Measurements from ENCODE around the gene USP21. TPM values are rescaled to one million over a fixed set of nuclear protein-coding genes. Genes with fewer than 3 reads are reported as not detected.

Gene USP21
- total RNA-seq, 1 donor from 2014 or later, result 31.9 TPM

DNA sequence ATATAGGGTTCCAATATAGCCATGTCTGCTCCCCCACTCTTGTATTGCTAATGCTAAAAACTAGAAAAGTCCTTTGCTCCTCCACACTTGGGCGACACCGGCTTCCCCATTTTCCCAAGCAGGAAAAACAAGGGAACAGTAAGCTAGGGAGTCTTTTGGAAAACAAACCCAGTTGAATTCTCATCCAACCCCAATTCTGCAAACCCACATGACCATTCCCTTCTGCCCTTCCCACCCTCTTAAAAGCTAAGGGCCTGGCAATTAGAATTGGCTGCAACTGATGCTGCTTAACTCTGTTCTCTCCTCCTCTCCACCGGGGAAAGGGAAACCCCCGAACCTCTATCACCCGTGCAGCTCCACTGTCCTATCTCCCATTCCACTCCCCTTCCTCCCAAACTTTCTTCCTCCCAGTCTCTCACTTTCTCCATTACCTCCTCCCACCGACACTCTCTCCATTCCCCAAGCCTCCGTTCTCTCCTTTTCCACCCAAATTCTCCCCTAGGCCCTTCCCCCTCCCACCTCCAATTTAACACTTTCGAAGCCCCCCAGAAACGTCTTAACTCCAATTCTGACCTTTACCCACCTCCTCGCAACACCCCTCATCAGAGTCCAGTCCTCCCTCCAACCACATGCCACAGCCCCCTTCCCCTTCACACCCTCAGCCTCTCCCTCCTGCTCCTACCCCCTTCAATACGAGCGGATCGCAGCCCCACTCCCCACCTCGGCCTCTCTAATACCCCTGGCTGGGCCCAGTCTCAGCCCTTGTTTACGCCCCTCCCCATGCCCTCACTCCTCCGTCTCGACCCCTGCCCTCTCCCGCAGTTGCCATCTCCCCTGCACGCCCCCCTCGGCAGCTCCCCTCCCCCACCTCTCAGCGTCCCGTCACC is 27.5 kb upstream of the USP21 start:
- peaks cover 16 to 25% of the 10 kb centered on the region in 2 donors for H3K36me3 ChIP-seq
- no peaks in the 10 kb centered on the region for H3K9me3 ChIP-seq
- peak overlapping the region; percentile 96 to 98 for H3K27ac ChIP-seq
- DNase-seq (ENCODE audit: low spot score in 2 of 2), result no peak
- H3K4me1 ChIP-seq, result peaks cover 5 to 27% of the 10 kb centered on the region in 2 donors
- H3K4me3 ChIP-seq, result peak overlapping the region; percentile 71 to 89
- H3K27me3 ChIP-seq, result no peaks in the 10 kb centered on the region
- TF ChIP-seq, protein P1, sequence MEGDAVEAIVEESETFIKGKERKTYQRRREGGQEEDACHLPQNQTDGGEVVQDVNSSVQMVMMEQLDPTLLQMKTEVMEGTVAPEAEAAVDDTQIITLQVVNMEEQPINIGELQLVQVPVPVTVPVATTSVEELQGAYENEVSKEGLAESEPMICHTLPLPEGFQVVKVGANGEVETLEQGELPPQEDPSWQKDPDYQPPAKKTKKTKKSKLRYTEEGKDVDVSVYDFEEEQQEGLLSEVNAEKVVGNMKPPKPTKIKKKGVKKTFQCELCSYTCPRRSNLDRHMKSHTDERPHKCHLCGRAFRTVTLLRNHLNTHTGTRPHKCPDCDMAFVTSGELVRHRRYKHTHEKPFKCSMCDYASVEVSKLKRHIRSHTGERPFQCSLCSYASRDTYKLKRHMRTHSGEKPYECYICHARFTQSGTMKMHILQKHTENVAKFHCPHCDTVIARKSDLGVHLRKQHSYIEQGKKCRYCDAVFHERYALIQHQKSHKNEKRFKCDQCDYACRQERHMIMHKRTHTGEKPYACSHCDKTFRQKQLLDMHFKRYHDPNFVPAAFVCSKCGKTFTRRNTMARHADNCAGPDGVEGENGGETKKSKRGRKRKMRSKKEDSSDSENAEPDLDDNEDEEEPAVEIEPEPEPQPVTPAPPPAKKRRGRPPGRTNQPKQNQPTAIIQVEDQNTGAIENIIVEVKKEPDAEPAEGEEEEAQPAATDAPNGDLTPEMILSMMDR (IDR thresholded peaks at IDR 0.05), result no peak
- intact Hi-C loops (cut with DNase I), result loop anchor here (1.0 to 5.0 kb wide), 8 partner anchors 13 to 595 kb away; partner anchors contain the start of genes KLHDC9, NDUFS2, NIT1 and PFDN2

DNA sequence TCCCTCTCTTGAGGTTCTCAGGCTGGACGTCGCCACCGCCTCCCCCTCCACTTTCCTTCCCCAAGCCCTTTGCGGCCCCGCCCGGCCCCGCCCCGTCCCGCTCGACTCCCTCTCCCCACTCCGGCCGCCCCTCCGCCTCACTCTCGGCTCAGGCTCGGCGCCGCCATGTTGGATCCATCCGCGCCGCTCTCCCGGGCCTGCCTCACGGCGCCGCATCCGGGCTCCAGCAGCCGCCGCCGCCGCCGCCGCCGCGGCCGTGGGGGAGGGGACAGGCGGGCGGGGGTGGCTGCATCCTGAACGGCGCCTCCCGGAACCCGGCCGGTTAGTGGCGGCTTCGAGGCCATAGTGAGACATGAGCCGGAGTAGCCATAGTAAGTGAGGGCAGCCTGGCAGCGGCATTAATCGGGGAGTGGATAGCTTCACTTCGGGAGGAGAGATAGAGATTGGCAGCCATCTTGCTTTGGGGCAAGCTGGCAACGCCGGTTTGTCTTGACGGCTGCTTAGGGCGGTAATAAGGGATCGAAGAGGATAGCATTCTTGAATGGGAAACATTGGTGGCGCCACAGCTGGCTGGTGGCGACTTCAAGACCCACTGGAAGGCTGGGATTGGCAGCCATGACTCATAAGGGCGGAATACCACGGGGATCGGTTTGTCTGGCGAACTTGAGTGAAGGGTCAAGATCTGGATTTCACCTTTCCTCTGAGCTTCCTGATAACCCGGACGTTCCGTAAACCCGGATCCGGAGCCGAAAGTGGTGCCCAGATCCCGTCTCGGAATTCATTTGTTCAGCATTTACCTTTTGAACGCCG is 26.7 kb upstream of the USP21 start, which contains the start of gene DEDD:
DEDD (minus strand) TSS at position 258 of the 810 bp plus-strand sequence. CDS start 8,205 bp downstream, outside the sequence.
- DNase-seq (ENCODE audit: low spot score in 2 of 2), result peak; percentile 89 to 98
- Histone ChIP-seq H3K4me3 (peak within 1 kb of the TSS; percentile 71 to 89), H3K27ac (peak within 1 kb of the TSS; percentile 96 to 98), H3K9me3 (no peaks in the 10 kb centered on the region), H3K36me3 (peaks cover 15 to 17% of the 10 kb centered on the region in 2 donors), H3K4me1 (peaks cover 5 to 22% of the 10 kb centered on the region in 2 donors), H3K27me3 (no peaks in the 10 kb centered on the region)
- TF ChIP-seq, protein P1 (IDR thresholded peaks at IDR 0.05), result no peak
- intact Hi-C loops (cut with DNase I), result loop anchor here (1.0 to 5.0 kb wide), 8 partner anchors 14 to 594 kb away; partner anchors contain the start of genes KLHDC9, NDUFS2, NIT1 and PFDN2

DNA sequence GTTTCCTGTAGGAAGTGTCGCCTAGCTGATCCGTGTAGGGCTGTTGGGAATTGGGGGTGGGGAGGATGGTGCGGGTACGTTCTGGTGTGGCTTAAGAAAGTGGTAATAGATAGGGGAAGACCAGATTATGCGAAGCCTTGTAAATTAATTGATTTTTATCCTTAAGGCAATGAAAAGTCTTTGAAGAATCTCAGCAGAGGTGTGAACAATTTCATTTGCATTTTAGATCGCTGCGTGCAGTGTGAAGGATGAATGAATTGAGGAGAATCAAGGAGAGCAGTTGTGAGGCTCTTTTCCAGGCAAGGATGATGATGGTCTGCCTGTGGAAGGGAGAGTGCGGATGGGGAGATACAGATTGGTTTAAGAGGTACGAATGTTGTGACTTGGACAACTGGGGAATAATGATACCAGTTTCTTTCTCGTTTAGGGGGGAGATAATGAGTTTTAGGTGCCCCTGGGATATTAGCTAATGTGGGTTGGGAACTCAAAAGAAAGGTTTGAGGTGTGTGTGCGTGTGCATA is 26.0 kb upstream of the USP21 start:
- TF ChIP-seq, protein P1 (IDR thresholded peaks at IDR 0.05), result no peak
- intact Hi-C loops (cut with DNase I), result loop anchor here (2.0 to 5.0 kb wide), 4 partner anchors 26 to 594 kb away; partner anchors contain the start of genes KLHDC9 and USP21
- H3K27me3 ChIP-seq, result no peaks in the 10 kb centered on the region

DNA sequence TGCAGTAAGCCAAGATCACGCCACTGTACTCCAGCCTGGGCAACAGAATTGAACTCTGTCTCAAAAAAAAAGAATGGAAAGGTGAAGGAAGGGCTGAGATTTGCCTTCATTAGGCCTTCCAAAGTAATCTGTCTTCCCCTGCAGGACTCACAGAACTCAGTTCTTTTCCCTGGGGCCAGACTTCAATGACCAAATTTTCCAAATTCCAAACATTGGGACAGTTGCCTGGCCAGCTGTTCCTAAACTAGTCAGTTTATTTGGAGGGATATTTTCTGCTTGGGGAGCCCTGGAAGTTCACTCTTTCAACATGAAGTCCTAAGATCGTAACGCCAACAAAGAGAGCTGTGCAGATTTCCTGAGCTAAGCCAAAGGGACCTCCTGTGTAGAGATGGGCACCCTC is 21.4 kb upstream of the USP21 start:
- no peak for DNase-seq (ENCODE audit: low spot score in 2 of 2)
- H3K4me3 ChIP-seq, result no peak overlapping the region
- intact Hi-C loops (cut with DNase I), result no loop called here
- no peaks in the 10 kb centered on the region for H3K36me3 ChIP-seq
- peaks cover 0 to 8% of the 10 kb centered on the region in 2 donors for H3K4me1 ChIP-seq
- TF ChIP-seq, protein P1 (IDR thresholded peaks at IDR 0.05), result no peak
- H3K9me3 ChIP-seq, result no peaks in the 10 kb centered on the region
- no peaks in the 10 kb centered on the region for H3K27me3 ChIP-seq
- H3K27ac ChIP-seq, result no peak overlapping the region

More for the DNA sequence above, 26.0 kb upstream of the USP21 start:
- DNase-seq (ENCODE audit: low spot score in 2 of 2), result no peak
- Histone ChIP-seq H3K36me3 (peaks cover 8 to 10% of the 10 kb centered on the region in 2 donors), H3K9me3 (no peaks in the 10 kb centered on the region), H3K4me1 (peaks cover 5 to 19% of the 10 kb centered on the region in 2 donors), H3K27ac (peak overlapping the region; percentile 96 to 98), H3K4me3 (peak overlapping the region; percentile 71 to 89)

DNA sequence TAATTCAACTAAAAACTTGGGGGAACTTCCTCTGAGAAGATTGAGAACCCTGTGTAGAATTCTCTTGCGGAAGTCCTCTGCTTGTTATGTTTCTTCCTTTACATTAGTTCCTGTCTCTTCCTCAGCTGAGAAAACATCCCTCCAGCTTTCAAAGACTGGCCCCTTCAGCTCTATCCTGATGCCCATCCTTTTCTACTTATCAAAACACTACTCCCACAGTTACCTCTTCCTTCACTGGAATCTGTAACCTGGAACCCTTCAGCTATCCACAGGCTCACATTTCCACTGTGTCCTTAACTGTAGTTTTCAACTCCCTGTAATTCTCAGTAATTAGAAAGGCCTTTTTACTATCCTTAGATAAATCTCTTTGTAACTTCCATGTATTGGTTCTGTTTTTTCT is 20.9 kb upstream of the USP21 start:
- Histone ChIP-seq H3K4me3 (no peak overlapping the region), H3K4me1 (peaks cover 0 to 8% of the 10 kb centered on the region in 2 donors), H3K27ac (no peak overlapping the region), H3K36me3 (no peaks in the 10 kb centered on the region), H3K27me3 (no peaks in the 10 kb centered on the region), H3K9me3 (no peaks in the 10 kb centered on the region)
- TF ChIP-seq, protein P1 (IDR thresholded peaks at IDR 0.05), result no peak
- intact Hi-C loops (cut with DNase I), result no loop called here
- DNase-seq (ENCODE audit: low spot score in 2 of 2), result no peak

Data from ascending aorta (tissue), 2 donors.